SK-N-SH treated with all-trans-retinoic acid at 6 μM for 48 hours (cell line): Measurements from ENCODE around the gene FARS2.

Source experiments
- ATAC-seq: fragments of 200-7000 bp; cut with Tn5 transposase; 3 replicates; pipeline ENCODE4 v1.9.1; 2020; ENCODE audit warnings: mild to moderate bottlenecking, moderate library complexity
- ARNTL ChIP-seq: fragments of 450-650 bp; formaldehyde crosslinking; IDR thresholded peaks from 2 replicates; pipeline ENCODE4 v1.5.0; 2020; ENCODE audit warnings: low read depth, mild to moderate bottlenecking, moderate library complexity, borderline replicate concordance
- BACH2 ChIP-seq: fragments of 250-450 bp; sonication (Bioruptor Pico); IDR thresholded peaks from 2 replicates; pipeline ENCODE4 v1.9.0; 2021; ENCODE audit warnings: mild to moderate bottlenecking, borderline replicate concordance
- CSRNP3 ChIP-seq: fragments of 250-450 bp; sonication (Bioruptor Pico); IDR thresholded peaks from 2 replicates; pipeline ENCODE4 v1.5.1; 2021; ENCODE audit warnings: mild to moderate bottlenecking, moderate library complexity
- ESRRG ChIP-seq: fragments of 250-450 bp; sonication (Bioruptor Pico); IDR thresholded peaks from 2 replicates; pipeline ENCODE4 v1.6.1; 2021; ENCODE audit warnings: mild to moderate bottlenecking
- GLIS3 ChIP-seq: fragments of 250-450 bp; sonication (Bioruptor Pico); IDR thresholded peaks from 2 replicates; pipeline ENCODE4 v1.5.0; 2020; ENCODE audit warnings: mild to moderate bottlenecking, moderate library complexity
- ISL1 ChIP-seq: fragments of 250-450 bp; sonication (Bioruptor Pico); IDR thresholded peaks from 2 replicates; pipeline ENCODE4 v2.1.2; 2022; ENCODE audit warnings: mild to moderate bottlenecking, moderate library complexity
- OSR1 ChIP-seq: fragments of 250-450 bp; sonication (Bioruptor Pico); IDR thresholded peaks from 2 replicates; pipeline ENCODE4 v1.8.0; 2022; ENCODE audit warnings: moderate library complexity, mild to moderate bottlenecking, inconsistent platforms
- PPARA ChIP-seq: fragments of 250-450 bp; sonication (Bioruptor Pico); IDR thresholded peaks from 2 replicates; pipeline ENCODE4 v1.5.0; 2020; ENCODE audit warnings: mild to moderate bottlenecking, borderline replicate concordance
- RARB ChIP-seq: fragments of 250-450 bp; sonication (Bioruptor Pico); IDR thresholded peaks from 2 replicates; pipeline ENCODE4 v1.8.0; 2021; ENCODE audit warnings: mild to moderate bottlenecking, moderate library complexity
- SNAI2 ChIP-seq: fragments of 250-450 bp; sonication (Bioruptor Pico); IDR thresholded peaks from 2 replicates; pipeline ENCODE4 v1.5.0; 2020; ENCODE audit warnings: mild to moderate bottlenecking, moderate library complexity
- TCF4 ChIP-seq: fragments of 250-450 bp; sonication (Bioruptor Pico); IDR thresholded peaks from 2 replicates; pipeline ENCODE4 v1.8.0; 2021; ENCODE audit warnings: mild to moderate bottlenecking, moderate library complexity, borderline replicate concordance
- TOX ChIP-seq: fragments of 250-450 bp; sonication (Bioruptor Pico); IDR thresholded peaks from 2 replicates; pipeline ENCODE4 v1.8.0; 2021; ENCODE audit warnings: mild to moderate bottlenecking, moderate library complexity, borderline replicate concordance
- ZC3H10 ChIP-seq: fragments of 250-450 bp; sonication (Bioruptor Pico); IDR thresholded peaks from 2 replicates; pipeline ENCODE4 v1.5.1; 2021; ENCODE audit warnings: mild to moderate bottlenecking, moderate library complexity
- ZFP3 ChIP-seq: fragments of 250-450 bp; sonication (Bioruptor Pico); IDR thresholded peaks from 2 replicates; pipeline ENCODE4 v1.5.0; 2020; ENCODE audit warnings: mild to moderate bottlenecking, moderate library complexity
- ZFP30 ChIP-seq: fragments of 450-650 bp; formaldehyde crosslinking; IDR thresholded peaks from 2 replicates; pipeline ENCODE4 v1.5.0; 2022; ENCODE audit warnings: mild to moderate bottlenecking, moderate library complexity
- ZNF565 ChIP-seq: fragments of 450-650 bp; formaldehyde crosslinking; conservative IDR thresholded peaks from 2 replicates; pipeline ENCODE4 v1.5.0; 2020; ENCODE audit warnings: low read depth, mild to moderate bottlenecking, moderate library complexity
- ZNF8 ChIP-seq: fragments of 450-650 bp; formaldehyde crosslinking; IDR thresholded peaks from 2 replicates; pipeline ENCODE4 v1.5.0; 2020; ENCODE audit warnings: mild to moderate bottlenecking, moderate library complexity
- TF ChIP-seq, protein P1 (sequence below): fragments of 250-450 bp; sonication (Bioruptor Pico); IDR thresholded peaks from 2 replicates; pipeline ENCODE4 v1.8.0; 2021; ENCODE audit warnings: low read depth, mild to moderate bottlenecking, moderate library complexity, borderline replicate concordance
- TF ChIP-seq, protein P2 (sequence below): fragments of 250-450 bp; sonication (Bioruptor Pico); IDR thresholded peaks from 2 replicates; pipeline ENCODE4 v1.5.0; 2020; ENCODE audit warnings: mild to moderate bottlenecking, moderate library complexity
- TF ChIP-seq, protein P3 (sequence below): fragments of 250-450 bp; sonication (Bioruptor Pico); IDR thresholded peaks from 2 replicates; pipeline ENCODE4 v1.8.0; 2020; ENCODE audit warnings: mild to moderate bottlenecking, moderate library complexity, borderline replicate concordance

The FARS2 gene

DNA sequence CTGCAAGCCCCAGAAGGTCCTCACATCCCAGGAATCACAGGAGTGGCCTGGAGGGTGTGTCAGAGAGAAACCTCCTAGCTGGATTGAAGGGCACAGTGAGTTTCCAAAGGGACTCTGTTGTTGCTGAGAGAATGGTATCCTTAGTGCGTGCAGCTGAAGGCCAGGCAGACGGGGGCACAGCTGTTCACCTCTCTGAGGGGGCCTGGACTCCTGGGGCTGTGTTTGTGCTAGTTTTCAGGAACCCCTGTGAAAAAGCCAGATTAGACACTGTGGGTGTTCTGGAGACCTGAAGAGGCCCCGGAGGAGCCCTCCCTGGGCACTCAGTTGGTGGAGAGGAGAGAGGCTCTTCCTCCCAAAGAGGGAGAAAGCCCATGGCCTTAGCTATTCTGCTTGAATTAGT, 223.4 kb downstream of the FARS2 start (continued):
- no peak for TF ChIP-seq CSRNP3 (CRISPR knock-in tag)
- TF ChIP-seq, all 23 proteins: peak for 0

- TF ChIP-seq BACH2 (CRISPR knock-in tag) (no peak), ZNF565 (CRISPR knock-in tag) (no peak), ZFP3 (no peak), PPARA (CRISPR knock-in tag) (no peak), OSR1 (no peak), TOX (CRISPR knock-in tag) (no peak), RARB (no peak), ISL1 (CRISPR knock-in tag) (no peak), GLIS3 (CRISPR knock-in tag) (no peak), ZC3H10 (CRISPR knock-in tag) (no peak), ESRRG (CRISPR knock-in tag) (no peak), ZFP30 (CRISPR knock-in tag) (no peak), ZNF8 (no peak), TCF4 (CRISPR knock-in tag) (no peak)
- TF ChIP-seq, protein P1, sequence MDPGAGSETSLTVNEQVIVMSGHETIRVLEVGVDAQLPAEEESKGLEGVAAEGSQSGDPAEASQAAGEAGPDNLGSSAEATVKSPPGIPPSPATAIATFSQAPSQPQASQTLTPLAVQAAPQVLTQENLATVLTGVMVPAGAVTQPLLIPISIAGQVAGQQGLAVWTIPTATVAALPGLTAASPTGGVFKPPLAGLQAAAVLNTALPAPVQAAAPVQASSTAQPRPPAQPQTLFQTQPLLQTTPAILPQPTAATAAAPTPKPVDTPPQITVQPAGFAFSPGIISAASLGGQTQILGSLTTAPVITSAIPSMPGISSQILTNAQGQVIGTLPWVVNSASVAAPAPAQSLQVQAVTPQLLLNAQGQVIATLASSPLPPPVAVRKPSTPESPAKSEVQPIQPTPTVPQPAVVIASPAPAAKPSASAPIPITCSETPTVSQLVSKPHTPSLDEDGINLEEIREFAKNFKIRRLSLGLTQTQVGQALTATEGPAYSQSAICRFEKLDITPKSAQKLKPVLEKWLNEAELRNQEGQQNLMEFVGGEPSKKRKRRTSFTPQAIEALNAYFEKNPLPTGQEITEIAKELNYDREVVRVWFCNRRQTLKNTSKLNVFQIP (CRISPR knock-in tag): no peak
- TF ChIP-seq, protein P2, sequence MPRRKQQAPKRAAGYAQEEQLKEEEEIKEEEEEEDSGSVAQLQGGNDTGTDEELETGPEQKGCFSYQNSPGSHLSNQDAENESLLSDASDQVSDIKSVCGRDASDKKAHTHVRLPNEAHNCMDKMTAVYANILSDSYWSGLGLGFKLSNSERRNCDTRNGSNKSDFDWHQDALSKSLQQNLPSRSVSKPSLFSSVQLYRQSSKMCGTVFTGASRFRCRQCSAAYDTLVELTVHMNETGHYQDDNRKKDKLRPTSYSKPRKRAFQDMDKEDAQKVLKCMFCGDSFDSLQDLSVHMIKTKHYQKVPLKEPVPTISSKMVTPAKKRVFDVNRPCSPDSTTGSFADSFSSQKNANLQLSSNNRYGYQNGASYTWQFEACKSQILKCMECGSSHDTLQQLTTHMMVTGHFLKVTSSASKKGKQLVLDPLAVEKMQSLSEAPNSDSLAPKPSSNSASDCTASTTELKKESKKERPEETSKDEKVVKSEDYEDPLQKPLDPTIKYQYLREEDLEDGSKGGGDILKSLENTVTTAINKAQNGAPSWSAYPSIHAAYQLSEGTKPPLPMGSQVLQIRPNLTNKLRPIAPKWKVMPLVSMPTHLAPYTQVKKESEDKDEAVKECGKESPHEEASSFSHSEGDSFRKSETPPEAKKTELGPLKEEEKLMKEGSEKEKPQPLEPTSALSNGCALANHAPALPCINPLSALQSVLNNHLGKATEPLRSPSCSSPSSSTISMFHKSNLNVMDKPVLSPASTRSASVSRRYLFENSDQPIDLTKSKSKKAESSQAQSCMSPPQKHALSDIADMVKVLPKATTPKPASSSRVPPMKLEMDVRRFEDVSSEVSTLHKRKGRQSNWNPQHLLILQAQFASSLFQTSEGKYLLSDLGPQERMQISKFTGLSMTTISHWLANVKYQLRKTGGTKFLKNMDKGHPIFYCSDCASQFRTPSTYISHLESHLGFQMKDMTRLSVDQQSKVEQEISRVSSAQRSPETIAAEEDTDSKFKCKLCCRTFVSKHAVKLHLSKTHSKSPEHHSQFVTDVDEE (CRISPR knock-in tag): no peak
- TF ChIP-seq, protein P3, sequence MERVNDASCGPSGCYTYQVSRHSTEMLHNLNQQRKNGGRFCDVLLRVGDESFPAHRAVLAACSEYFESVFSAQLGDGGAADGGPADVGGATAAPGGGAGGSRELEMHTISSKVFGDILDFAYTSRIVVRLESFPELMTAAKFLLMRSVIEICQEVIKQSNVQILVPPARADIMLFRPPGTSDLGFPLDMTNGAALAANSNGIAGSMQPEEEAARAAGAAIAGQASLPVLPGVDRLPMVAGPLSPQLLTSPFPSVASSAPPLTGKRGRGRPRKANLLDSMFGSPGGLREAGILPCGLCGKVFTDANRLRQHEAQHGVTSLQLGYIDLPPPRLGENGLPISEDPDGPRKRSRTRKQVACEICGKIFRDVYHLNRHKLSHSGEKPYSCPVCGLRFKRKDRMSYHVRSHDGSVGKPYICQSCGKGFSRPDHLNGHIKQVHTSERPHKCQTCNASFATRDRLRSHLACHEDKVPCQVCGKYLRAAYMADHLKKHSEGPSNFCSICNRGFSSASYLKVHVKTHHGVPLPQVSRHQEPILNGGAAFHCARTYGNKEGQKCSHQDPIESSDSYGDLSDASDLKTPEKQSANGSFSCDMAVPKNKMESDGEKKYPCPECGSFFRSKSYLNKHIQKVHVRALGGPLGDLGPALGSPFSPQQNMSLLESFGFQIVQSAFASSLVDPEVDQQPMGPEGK (CRISPR knock-in tag): no peak
- ATAC-seq: no peak
These were observed 224.9 kb downstream of the FARS2 start for GRCh38 chr6:5486214-5486613.

- TF ChIP-seq ZFP30 (CRISPR knock-in tag): no peak
- TF ChIP-seq ESRRG (CRISPR knock-in tag): no peak
- no peak for TF ChIP-seq BACH2 (CRISPR knock-in tag)
- TF ChIP-seq ISL1 (CRISPR knock-in tag): no peak
- TF ChIP-seq GLIS3 (CRISPR knock-in tag): no peak
- no peak for TF ChIP-seq ARNTL (CRISPR knock-in tag)
- TF ChIP-seq, protein P1 (CRISPR knock-in tag): no peak
- TF ChIP-seq TOX (CRISPR knock-in tag): no peak
- TF ChIP-seq, protein P2 (CRISPR knock-in tag): no peak
- no peak for TF ChIP-seq CSRNP3 (CRISPR knock-in tag)
- TF ChIP-seq, protein P3 (CRISPR knock-in tag): no peak
- no peak for TF ChIP-seq TCF4 (CRISPR knock-in tag)
- no peak for TF ChIP-seq ZNF565 (CRISPR knock-in tag)
- no peak for TF ChIP-seq SNAI2 (CRISPR knock-in tag)
- ATAC-seq: no peak
These were observed 229.3 kb downstream of the FARS2 start for GRCh38 chr6:5490501-5491069.
